DND-41 (cell line): ENCODE results near the gene ACTG1.

Experiments
- ATAC-seq: fragments of 200-7000 bp; cut with Tn5 transposase; 3 replicates; pipeline ENCODE4 v1.9.1; 2021; ENCODE audit warnings: low read depth; ENCODE audit not compliant: insufficient read depth
- DNase-seq: peaks from one replicate; pipeline ENCODE4 v3.0.0-alpha.2; 2020
- H2AFZ ChIP-seq: 2 replicates; pipeline ENCODE4 v1.6.0; 2012; ENCODE audit warnings: low read depth, low read length
- H3K27ac ChIP-seq: 2 replicates; pipeline ENCODE4 v1.5.1; 2012; ENCODE audit warnings: low read length, inconsistent platforms
- H3K27me3 ChIP-seq: fragments of 200-600 bp; sonication (generic); 2 replicates; pipeline ENCODE4 v1.6.0; 2012; ENCODE audit warnings: low read length, mild to moderate bottlenecking, inconsistent platforms; ENCODE audit not compliant: insufficient read depth, poor library complexity
- H3K36me3 ChIP-seq: 2 replicates; pipeline ENCODE4 v1.5.1; 2012; ENCODE audit warnings: low read length, inconsistent platforms; ENCODE audit not compliant: insufficient read depth
- H3K4me1 ChIP-seq: 2 replicates; pipeline ENCODE4 v1.5.1; 2012; ENCODE audit warnings: mild to moderate bottlenecking, low read length; ENCODE audit not compliant: insufficient read depth
- H3K4me2 ChIP-seq: 2 replicates; pipeline ENCODE4 v1.6.0; 2012; ENCODE audit warnings: mild to moderate bottlenecking, moderate library complexity, low read length, inconsistent platforms; ENCODE audit not compliant: insufficient read depth
- H3K4me3 ChIP-seq, 2 experiments: fragments of 200-600 bp in 1 of 2; shearing (Covaris generic) in 1 of 2; 2 replicates each; pipeline ENCODE4 v1.5.1; 2012 to 2016; ENCODE audit warnings: inconsistent platforms in 2 of 2, low read length in 2 of 2, mild to moderate bottlenecking in 2 of 2, low read depth in 1 of 2, moderate library complexity in 1 of 2
- H3K79me2 ChIP-seq: 2 replicates; pipeline ENCODE4 v1.6.0; 2012; ENCODE audit warnings: low read length, inconsistent platforms; ENCODE audit not compliant: insufficient read depth
- H3K9ac ChIP-seq: 2 replicates; pipeline ENCODE4 v1.6.0; 2012; ENCODE audit warnings: low read depth, mild to moderate bottlenecking, inconsistent platforms, low read length, moderate library complexity
- H3K9me3 ChIP-seq: 2 replicates; pipeline ENCODE4 v1.5.1; 2012; ENCODE audit warnings: low read length, moderate library complexity, mild to moderate bottlenecking, inconsistent platforms; ENCODE audit not compliant: insufficient read depth, severe bottlenecking
- H4K20me1 ChIP-seq: 2 replicates; pipeline ENCODE4 v1.6.0; 2012; ENCODE audit warnings: low read length; ENCODE audit not compliant: insufficient read depth
- EZH2 ChIP-seq: IDR thresholded peaks from 3 replicates; pipeline ENCODE4 v1.6.1; 2012; ENCODE audit warnings: borderline replicate concordance, low read depth, mild to moderate bottlenecking, moderate library complexity, low read length, inconsistent platforms; ENCODE audit not compliant: severe bottlenecking
- TF ChIP-seq, protein P1 (sequence below): IDR thresholded peaks from 2 replicates; pipeline ENCODE4 v1.5.1; 2012; ENCODE audit warnings: borderline replicate concordance, low read length, moderate library complexity, mild to moderate bottlenecking; ENCODE audit not compliant: poor library complexity, severe bottlenecking; ENCODE audit errors: extremely low read depth

ACTG1 gene

DNA sequence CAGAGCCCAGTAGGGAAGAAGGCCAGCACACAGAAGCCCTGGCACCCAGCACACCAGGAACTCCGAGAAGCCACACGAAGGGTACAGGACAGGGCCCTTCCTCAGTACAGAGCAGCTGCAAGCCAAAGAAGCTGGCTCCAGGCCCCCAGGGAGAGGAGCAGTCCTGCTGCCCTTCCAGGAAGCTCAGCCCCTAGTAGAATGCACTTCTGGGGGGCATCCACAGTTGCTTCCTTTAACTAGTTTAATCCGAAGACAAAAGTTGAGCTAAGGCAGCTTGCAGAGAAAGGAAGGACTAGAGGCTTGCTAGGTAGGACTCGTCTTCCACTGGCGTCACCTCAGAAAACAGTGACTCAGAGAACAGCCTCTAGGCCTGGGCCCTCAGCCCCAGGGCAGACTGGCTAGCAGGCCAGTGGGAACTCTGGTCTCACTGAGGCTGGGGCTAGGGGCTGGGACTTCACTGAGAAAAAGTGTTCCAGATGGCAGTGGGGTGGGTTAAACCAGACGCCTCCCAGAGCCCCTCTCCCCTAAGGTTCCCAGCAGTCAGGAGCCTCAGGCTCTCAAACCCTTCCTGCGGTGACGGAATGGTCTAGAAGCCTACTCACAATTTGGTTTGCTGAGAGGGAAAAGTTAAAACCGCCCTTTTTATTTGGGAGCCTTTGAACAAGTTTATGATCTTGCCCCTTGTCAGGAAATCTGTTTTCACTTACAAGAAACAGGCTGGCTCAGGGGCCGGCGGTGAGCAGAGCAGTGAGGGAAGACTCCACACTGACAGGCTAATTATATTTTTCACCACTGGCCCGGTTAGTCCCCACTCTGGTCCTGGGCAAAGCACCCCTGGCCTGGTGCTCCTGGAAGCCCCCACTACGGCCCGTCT, 41.4 kb downstream of the ACTG1 start:
- no peak for ATAC-seq
- DNase-seq = no peak
- H3K4me1 ChIP-seq = no peaks in the 10 kb centered on the region
- H3K4me3 ChIP-seq = no peak overlapping the region
- H4K20me1 ChIP-seq = no peaks in the 10 kb centered on the region
- H3K9ac ChIP-seq = no peak overlapping the region
- H2AFZ ChIP-seq = no peak overlapping the region
- TF ChIP-seq EZH2 = no peak
- TF ChIP-seq, protein P1, sequence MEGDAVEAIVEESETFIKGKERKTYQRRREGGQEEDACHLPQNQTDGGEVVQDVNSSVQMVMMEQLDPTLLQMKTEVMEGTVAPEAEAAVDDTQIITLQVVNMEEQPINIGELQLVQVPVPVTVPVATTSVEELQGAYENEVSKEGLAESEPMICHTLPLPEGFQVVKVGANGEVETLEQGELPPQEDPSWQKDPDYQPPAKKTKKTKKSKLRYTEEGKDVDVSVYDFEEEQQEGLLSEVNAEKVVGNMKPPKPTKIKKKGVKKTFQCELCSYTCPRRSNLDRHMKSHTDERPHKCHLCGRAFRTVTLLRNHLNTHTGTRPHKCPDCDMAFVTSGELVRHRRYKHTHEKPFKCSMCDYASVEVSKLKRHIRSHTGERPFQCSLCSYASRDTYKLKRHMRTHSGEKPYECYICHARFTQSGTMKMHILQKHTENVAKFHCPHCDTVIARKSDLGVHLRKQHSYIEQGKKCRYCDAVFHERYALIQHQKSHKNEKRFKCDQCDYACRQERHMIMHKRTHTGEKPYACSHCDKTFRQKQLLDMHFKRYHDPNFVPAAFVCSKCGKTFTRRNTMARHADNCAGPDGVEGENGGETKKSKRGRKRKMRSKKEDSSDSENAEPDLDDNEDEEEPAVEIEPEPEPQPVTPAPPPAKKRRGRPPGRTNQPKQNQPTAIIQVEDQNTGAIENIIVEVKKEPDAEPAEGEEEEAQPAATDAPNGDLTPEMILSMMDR = no peak
- H3K36me3 ChIP-seq = no peaks in the 10 kb centered on the region
- H3K9me3 ChIP-seq = no peaks in the 10 kb centered on the region
- no peaks in the 10 kb centered on the region for H3K79me2 ChIP-seq
- H3K27me3 ChIP-seq = no peaks in the 10 kb centered on the region
- no peak overlapping the region for H3K27ac ChIP-seq
- no peak overlapping the region for H3K4me2 ChIP-seq

DNA sequence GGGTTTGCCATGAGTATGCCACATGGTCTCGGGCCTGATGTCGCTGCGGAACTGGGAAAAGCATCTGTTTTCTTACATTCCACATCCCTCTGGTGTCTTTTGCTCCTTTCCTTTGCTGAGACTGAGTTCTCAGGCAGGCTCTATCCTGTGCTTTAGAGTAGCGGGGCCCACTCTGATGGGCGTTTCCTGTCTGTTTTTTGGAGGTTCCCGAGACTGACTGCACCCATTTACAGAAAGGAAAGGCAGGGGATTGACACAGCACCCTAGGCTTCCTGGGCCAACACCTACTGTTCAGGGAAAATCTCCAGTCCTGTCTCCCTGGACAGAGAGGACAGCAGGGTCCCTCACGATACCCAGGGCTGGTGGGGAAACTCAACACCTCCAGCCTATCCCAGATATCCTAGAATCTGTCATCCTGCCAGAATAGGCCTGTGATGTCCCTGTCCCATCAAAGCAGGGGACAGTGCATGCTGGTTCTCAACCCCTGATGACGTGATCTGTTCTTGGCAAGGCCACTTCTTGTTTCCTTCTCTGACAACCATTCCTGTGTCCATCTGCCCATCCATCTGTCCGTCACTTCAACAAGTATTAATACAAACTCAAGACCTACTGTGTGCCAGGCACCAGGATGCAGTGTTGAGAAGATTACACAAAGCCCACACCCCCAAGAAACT, 42.2 kb downstream of the ACTG1 start:
- Histone ChIP-seq H3K9ac (no peak overlapping the region), H3K9me3 (no peaks in the 10 kb centered on the region), H3K27me3 (no peaks in the 10 kb centered on the region), H2AFZ (no peak overlapping the region), H4K20me1 (no peaks in the 10 kb centered on the region), H3K27ac (0 out of 2 replicates have a peak overlapping the region, but pooled peaks have one; percentile 26), H3K36me3 (no peaks in the 10 kb centered on the region), H3K4me1 (no peaks in the 10 kb centered on the region), H3K4me3 (no peak overlapping the region), H3K4me2 (no peak overlapping the region), H3K79me2 (no peaks in the 10 kb centered on the region)
- DNase-seq (no peak), ATAC-seq (no peak)
- TF ChIP-seq EZH2 = no peak
- TF ChIP-seq, protein P1 = no peak

DNA sequence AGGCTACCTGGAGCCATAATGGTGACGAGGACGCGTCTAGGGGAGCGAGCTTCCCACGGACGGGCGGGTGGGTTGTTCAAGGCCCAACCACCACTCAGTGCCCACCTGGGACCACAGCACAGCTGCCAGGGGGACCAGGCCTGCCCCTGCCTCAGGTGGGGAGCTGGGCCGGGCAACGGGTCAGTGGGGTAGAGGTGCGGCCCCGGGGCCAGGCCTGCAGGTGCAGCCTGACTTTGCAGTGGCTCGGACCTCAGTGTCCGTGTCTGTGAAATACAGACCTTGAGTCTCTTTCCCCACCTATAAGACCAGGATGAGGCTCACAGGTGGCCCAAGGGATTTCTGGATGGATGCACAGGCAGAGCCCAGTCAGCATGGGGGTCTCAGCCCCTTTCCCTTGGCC, 43.3 kb downstream of the ACTG1 start:
- DNase-seq (no peak), ATAC-seq (no peak)
- H3K4me1 ChIP-seq = no peaks in the 10 kb centered on the region
- H3K9me3 ChIP-seq = no peaks in the 10 kb centered on the region
- no peak for TF ChIP-seq EZH2
- TF ChIP-seq, protein P1 = no peak
- no peaks in the 10 kb centered on the region for H3K27me3 ChIP-seq
- no peak overlapping the region for H3K9ac ChIP-seq
- no peak overlapping the region for H2AFZ ChIP-seq
- no peaks in the 10 kb centered on the region for H4K20me1 ChIP-seq
- no peak overlapping the region for H3K27ac ChIP-seq
- no peaks in the 10 kb centered on the region for H3K36me3 ChIP-seq
- H3K4me2 ChIP-seq = no peak overlapping the region
- no peaks in the 10 kb centered on the region for H3K79me2 ChIP-seq
- H3K4me3 ChIP-seq = no peak overlapping the region
